Measurements from ENCODE around the gene SMYD3. TPM values are rescaled to one million over a fixed set of nuclear protein-coding genes. Genes with fewer than 3 reads are reported as not detected.

SMYD3 gene
- total RNA-seq, 8 experiments from 2014 or later = 8.8 to 39.7 (median 29.1) TPM

DNA sequence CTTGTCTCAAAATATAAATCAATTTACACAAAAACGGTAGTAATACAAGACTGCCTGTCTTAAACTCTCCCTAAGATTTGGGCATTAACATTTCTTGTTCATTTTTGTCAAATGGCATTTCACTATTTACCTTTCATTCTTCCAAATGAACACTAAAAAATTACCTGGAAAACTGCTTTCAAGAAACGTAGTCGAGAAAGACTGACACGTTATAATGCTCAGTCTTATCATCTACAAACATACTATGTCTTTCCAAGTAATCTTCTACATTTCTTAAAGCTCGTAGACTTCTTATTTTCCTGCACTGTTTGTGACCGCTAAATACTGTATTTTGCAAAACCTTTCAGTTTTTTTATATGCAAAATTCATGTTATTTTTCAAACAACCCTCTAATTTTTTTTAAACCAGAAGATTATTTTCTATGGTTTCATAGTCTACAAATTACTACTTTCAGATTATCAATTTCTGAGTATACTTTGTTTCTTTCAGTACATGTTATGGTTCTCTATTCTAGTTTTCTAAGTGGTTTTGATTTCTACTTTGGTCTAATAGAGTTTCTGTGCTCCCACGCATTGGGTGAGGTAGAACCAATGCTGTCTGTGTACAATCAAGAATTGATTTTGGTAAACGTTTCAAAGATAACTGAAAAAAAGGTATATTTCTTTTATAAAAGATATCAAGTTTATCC is 336.4 kb downstream of the SMYD3 start:
- 81 to 97% (median 91%) methylated on average over 6 to 8 of the region's 8 CpGs for WGBS, 10 experiments
- Histone ChIP-seq H3K4me3 (no peak overlapping the region), H3K4me1 (replicated peaks in 1 of 2) (peaks cover 2 to 4% of the 10 kb centered on the region in 2 donors), H3K27ac (no peak overlapping the region)
- ATAC-seq (replicated peaks in 6 of 8) = no peak
- in situ Hi-C loops (cut with MboI; ENCODE audit: low pct_unique_long_range_greater_than_20kb in 2 of 9, low sequenced_read_pairs in 9 of 9, unreplicated experiment in 9 of 9) = no loop called here

GRCh38 chr1:246169486-246169885 is 337.6 kb downstream of the SMYD3 start:
- ATAC-seq (replicated peaks in 6 of 8) = no peak
- in situ Hi-C loops (cut with MboI; ENCODE audit: low pct_unique_long_range_greater_than_20kb in 2 of 9, low sequenced_read_pairs in 9 of 9, unreplicated experiment in 9 of 9) = no loop called here
- no peak overlapping the region for H3K4me3 ChIP-seq
- no peak overlapping the region for H3K27ac ChIP-seq
- H3K4me1 ChIP-seq (replicated peaks in 1 of 2) = peaks cover 2 to 4% of the 10 kb centered on the region in 2 donors
- WGBS, 10 experiments = 76 to 100% (median 94%) methylated on average over 1 to 8 of the region's 8 CpGs

GRCh38 chr1:246169019-246169418 is 338.1 kb downstream of the SMYD3 start:
- in situ Hi-C loops (cut with MboI; ENCODE audit: low pct_unique_long_range_greater_than_20kb in 2 of 9, low sequenced_read_pairs in 9 of 9, unreplicated experiment in 9 of 9) = no loop called here

DNA sequence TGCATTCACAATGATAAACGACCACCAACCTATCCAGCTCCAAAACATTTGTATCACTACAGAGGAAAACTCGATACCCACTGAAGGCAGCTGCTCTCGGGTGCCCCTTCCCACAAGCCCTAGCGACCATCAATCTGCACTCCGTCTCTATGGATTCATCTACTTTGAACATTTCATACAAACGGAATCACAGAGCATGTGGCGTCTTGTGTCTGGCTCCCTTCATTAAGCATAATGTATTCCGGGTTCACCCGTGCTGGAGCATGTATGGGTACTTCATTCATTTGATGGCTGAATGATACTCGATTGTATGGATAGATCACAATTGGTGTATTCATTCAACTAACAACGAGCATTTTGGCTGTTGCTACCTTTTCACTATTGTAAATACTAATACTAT is 340.2 kb downstream of the SMYD3 start:
- WGBS, 10 experiments = 75 to 100% (median 93%) methylated on average over 1 to 11 of the region's 11 CpGs; no CpG with 5 or more reads in 1 of the 10 experiments
- in situ Hi-C loops (cut with MboI; ENCODE audit: low pct_unique_long_range_greater_than_20kb in 2 of 9, low sequenced_read_pairs in 9 of 9, unreplicated experiment in 9 of 9) = no loop called here
- peaks cover 2 to 4% of the 10 kb centered on the region in 2 donors for H3K4me1 ChIP-seq (replicated peaks in 1 of 2)
- no peak overlapping the region for H3K27ac ChIP-seq
- H3K4me3 ChIP-seq = no peak overlapping the region
- ATAC-seq (replicated peaks in 6 of 8) = no peak

More at GRCh38 chr1:246169019-246169418, 338.1 kb downstream of the SMYD3 start:
- Histone ChIP-seq H3K4me1 (replicated peaks in 1 of 2) (peaks cover 2 to 4% of the 10 kb centered on the region in 2 donors), H3K27ac (no peak overlapping the region), H3K4me3 (no peak overlapping the region)
- WGBS, 10 experiments = 58 to 90% (median 76%) methylated on average over 2 to 5 of the region's 5 CpGs
- no peak for ATAC-seq (replicated peaks in 6 of 8)

- 0 to 95% (median 81%) methylated on average over 1 to 7 of the region's 7 CpGs for WGBS, 10 experiments
- Histone ChIP-seq H3K4me1 (replicated peaks in 1 of 2) (peaks cover 2 to 4% of the 10 kb centered on the region in 2 donors), H3K27ac (no peak overlapping the region), H3K4me3 (no peak overlapping the region)
- peak in 4 of 8 experiments; percentile 21 to 73 (median 44) for ATAC-seq (replicated peaks in 6 of 8)
- in situ Hi-C loops (cut with MboI; ENCODE audit: low pct_unique_long_range_greater_than_20kb in 2 of 9, low sequenced_read_pairs in 9 of 9, unreplicated experiment in 9 of 9) = no loop called here
These were observed 341.0 kb downstream of the SMYD3 start for GRCh38 chr1:246165826-246166709.

DNA sequence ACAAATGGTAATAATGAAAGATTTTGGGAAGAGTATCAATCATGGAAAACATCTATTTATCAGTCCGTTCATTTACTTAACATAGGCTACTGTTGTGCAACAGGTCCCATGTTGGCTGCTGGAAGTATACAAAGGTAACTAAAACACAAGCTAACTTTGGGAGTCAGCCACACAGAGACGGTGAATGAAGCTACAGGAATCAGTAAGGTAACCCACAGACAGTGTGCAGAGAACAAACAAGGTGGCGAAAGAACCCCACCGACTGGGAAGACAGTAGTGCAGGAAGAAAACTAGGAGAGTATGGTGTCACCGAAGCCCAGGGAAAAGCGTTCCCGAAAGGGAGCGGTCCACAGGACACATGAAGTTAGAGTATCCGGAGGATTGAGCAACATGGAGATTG is 342.3 kb downstream of the SMYD3 start:
- whole genome bisulfite sequencing, 10 experiments = 89 to 100% (median 96%) methylated on average over 5 to 9 of the region's 9 CpGs

GRCh38 chr1:246162560-246162959 is 344.5 kb downstream of the SMYD3 start:
- no peak for ATAC-seq (replicated peaks in 6 of 8)
- Histone ChIP-seq H3K4me3 (no peak overlapping the region), H3K4me1 (replicated peaks in 1 of 2) (peaks cover 2 to 4% of the 10 kb centered on the region in 2 donors), H3K27ac (no peak overlapping the region)
- in situ Hi-C loops (cut with MboI; ENCODE audit: low pct_unique_long_range_greater_than_20kb in 2 of 9, low sequenced_read_pairs in 9 of 9, unreplicated experiment in 9 of 9) = no loop called here
- 100% methylated on average over 1 of the region's 1 CpG; no CpG with 5 or more reads in 6 of the 10 experiments for WGBS, 10 experiments

More for the DNA sequence above, 342.3 kb downstream of the SMYD3 start:
- in situ Hi-C loops (cut with MboI; ENCODE audit: low pct_unique_long_range_greater_than_20kb in 2 of 9, low sequenced_read_pairs in 9 of 9, unreplicated experiment in 9 of 9) = no loop called here
- Histone ChIP-seq H3K4me1 (replicated peaks in 1 of 2) (peaks cover 2 to 4% of the 10 kb centered on the region in 2 donors), H3K4me3 (no peak overlapping the region), H3K27ac (no peak overlapping the region)
- no peak for ATAC-seq (replicated peaks in 6 of 8)

DNA sequence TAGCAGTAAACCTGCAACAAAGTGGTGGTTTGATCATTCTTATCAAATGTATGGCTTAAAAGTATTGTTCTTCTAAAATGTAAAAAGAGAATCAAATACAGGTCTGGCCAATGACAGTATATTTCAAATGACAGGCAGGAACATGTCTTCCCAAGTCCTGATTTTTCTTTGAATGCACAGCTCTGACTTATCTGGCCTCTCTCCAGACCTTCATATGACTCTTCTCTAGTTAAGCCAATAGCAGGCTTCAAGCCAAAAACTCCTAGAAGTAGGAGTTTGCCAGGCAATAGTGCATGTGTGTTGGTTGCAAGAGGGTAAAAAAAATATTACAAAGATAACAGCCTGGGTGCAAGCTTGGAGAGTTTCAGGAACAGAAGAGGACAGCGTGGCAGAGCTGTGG is 345.5 kb downstream of the SMYD3 start:
- in situ Hi-C loops (cut with MboI; ENCODE audit: low pct_unique_long_range_greater_than_20kb in 2 of 9, low sequenced_read_pairs in 9 of 9, unreplicated experiment in 9 of 9) = no loop called here
- no peak overlapping the region for H3K27ac ChIP-seq
- no peak for ATAC-seq (replicated peaks in 6 of 8)
- peaks cover 2 to 6% of the 10 kb centered on the region in 2 donors for H3K4me1 ChIP-seq (replicated peaks in 1 of 2)
- H3K4me3 ChIP-seq = no peak overlapping the region
- 88 to 100% (median 100%) methylated on average over 1 of the region's 1 CpG; no CpG with 5 or more reads in 6 of the 10 experiments for WGBS, 10 experiments

- peaks cover 0 to 3% of the 10 kb centered on the region in 2 donors for H3K4me1 ChIP-seq (replicated peaks in 1 of 2)
- H3K4me3 ChIP-seq = no peak overlapping the region
- no peak for ATAC-seq (replicated peaks in 6 of 8)
- in situ Hi-C loops (cut with MboI; ENCODE audit: low pct_unique_long_range_greater_than_20kb in 2 of 9, low sequenced_read_pairs in 9 of 9, unreplicated experiment in 9 of 9) = no loop called here
- no peak overlapping the region for H3K27ac ChIP-seq
- WGBS, 10 experiments = 84 to 100% (median 95%) methylated on average over 2 to 10 of the region's 10 CpGs; no CpG with 5 or more reads in 3 of the 10 experiments
These were observed 346.2 kb downstream of the SMYD3 start for GRCh38 chr1:246160905-246161304.

DNA sequence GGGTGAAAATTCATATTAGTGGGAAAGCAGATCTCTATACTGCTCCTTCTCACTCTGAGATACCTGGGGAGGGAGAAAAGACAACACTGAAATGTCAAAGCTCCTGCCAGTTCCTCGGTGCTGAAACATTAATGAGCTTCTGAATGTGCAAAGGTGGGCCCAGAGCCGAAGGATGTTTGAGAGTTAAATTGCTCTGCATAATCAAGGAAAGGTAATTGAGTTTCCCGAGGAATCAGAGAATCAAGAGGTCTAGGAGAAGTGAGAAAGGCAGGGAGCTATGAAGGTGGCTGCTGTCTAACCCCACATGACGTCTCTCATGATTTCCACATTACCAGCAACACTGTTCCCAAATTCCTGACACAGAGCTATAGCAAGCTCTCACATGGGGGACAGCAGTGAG is 346.7 kb downstream of the SMYD3 start:
- ATAC-seq (replicated peaks in 6 of 8) = no peak
- in situ Hi-C loops (cut with MboI; ENCODE audit: low pct_unique_long_range_greater_than_20kb in 2 of 9, low sequenced_read_pairs in 9 of 9, unreplicated experiment in 9 of 9) = no loop called here
- H3K27ac ChIP-seq = no peak overlapping the region
- H3K4me1 ChIP-seq (replicated peaks in 1 of 2) = peaks cover 0 to 2% of the 10 kb centered on the region in 2 donors
- H3K4me3 ChIP-seq = no peak overlapping the region
- WGBS, 10 experiments = 77 to 100% (median 89%) methylated on average over 2 to 4 of the region's 4 CpGs; no CpG with 5 or more reads in 4 of the 10 experiments

DNA sequence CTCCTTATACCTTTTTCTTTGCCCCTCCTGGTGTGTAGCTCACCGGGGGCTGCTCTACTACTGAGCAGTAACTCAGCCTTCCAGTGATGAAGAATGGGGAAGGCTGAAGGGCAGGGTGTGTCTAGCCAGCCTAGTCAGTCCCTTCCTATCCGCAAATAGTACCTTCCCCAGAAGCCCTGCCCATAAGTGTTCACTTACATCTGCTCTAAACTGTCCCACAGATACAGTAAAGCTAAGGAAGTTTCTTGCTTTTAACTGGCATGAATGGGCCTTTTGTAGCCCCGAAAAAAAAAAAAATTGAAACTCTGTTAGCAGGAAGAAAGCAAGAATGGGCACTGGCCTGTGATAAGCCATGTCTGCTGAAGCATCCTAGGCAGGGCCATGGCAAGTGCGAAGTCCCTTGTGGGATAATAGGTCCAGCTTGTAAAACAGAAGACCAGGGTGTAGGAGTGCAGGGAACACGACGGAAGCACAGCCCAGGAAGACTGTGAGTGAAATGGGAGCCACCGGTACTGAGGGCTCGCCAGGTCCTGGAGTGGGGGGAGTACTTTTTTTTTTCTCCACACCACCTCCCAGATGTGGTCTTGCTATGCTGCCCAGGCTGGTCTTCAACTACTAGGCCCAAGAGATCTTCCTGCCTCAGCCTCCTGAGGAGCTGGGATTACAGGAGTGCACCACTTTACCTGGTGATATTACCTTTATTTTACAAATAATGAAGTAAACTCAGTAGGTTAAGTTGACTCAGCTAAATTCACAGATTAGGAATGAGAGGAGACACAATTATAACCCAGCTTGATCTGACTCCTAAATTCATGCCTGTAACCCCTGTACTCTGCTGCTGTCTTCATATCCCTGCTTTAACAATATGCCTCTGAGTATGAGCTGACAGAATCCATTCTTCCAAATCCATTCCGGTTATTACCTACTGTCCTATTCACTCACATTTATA is 347.5 kb downstream of the SMYD3 start:
- H3K27ac ChIP-seq = no peak overlapping the region
- in situ Hi-C loops (cut with MboI; ENCODE audit: low pct_unique_long_range_greater_than_20kb in 2 of 9, low sequenced_read_pairs in 9 of 9, unreplicated experiment in 9 of 9) = no loop called here
- H3K4me1 ChIP-seq (replicated peaks in 1 of 2) = peaks cover 0 to 2% of the 10 kb centered on the region in 2 donors
- peak in 3 of 8 experiments; percentile 63 to 76 (median 64) for ATAC-seq (replicated peaks in 6 of 8)
- WGBS, 10 experiments = 67 to 100% (median 90%) methylated on average over 1 to 9 of the region's 9 CpGs
- H3K4me3 ChIP-seq = no peak overlapping the region

GRCh38 chr1:246158131-246158530 is 348.9 kb downstream of the SMYD3 start:
- Histone ChIP-seq H3K27ac (no peak overlapping the region), H3K4me1 (replicated peaks in 1 of 2) (peaks cover 0 to 4% of the 10 kb centered on the region in 2 donors), H3K4me3 (no peak overlapping the region)
- 80 to 100% (median 88%) methylated on average over 1 to 2 of the region's 2 CpGs for WGBS, 10 experiments
- ATAC-seq (replicated peaks in 6 of 8) = no peak
- in situ Hi-C loops (cut with MboI; ENCODE audit: low pct_unique_long_range_greater_than_20kb in 2 of 9, low sequenced_read_pairs in 9 of 9, unreplicated experiment in 9 of 9) = no loop called here
